T-helper 17 cell (primary cell): ENCODE measurements around the gene COL18A1. TPM values are rescaled to one million over a fixed set of nuclear protein-coding genes. Genes with fewer than 3 reads are reported as not detected.
"Not testable (repeated sequence)": the region's sequence is repeated elsewhere in the genome, so short reads cannot be mapped to it uniquely, and the experiment has no call there.

ENCODE experiments used
- ATAC-seq: fragments of 150-1000 bp; cut with Tn5 transposase; 2 replicates; pipeline ENCODE4 v1.10.0; 2021; ENCODE audit warnings: mild to moderate bottlenecking, moderate library complexity
- DNase-seq, 3 donors: peaks; one replicate each; pipeline versions ENCODE4 v3.0.0 to v3.0.0-alpha.2; 2020 to 2021
- H3K9me3 ChIP-seq: one replicate; pipeline ENCODE4 v1.7.0; 2013; ENCODE audit warnings: low read length, mild to moderate bottlenecking; ENCODE audit not compliant: control insufficient read depth, poor library complexity, severe bottlenecking
- H3K27ac Mint-ChIP-seq: one replicate; pipeline ENCODE4 v1.8.0; 2022; ENCODE audit warnings: mild to moderate bottlenecking, moderate library complexity, mixed read lengths
- H3K27me3 Mint-ChIP-seq: one replicate; pipeline ENCODE4 v1.8.0; 2022; ENCODE audit warnings: mixed read lengths
- H3K36me3 Mint-ChIP-seq: one replicate; pipeline ENCODE4 v1.8.0; 2022; ENCODE audit warnings: low read depth, mixed read lengths
- H3K4me1 Mint-ChIP-seq: one replicate; pipeline ENCODE4 v1.8.0; 2022; ENCODE audit warnings: mild to moderate bottlenecking, mixed read lengths
- H3K4me3 Mint-ChIP-seq: one replicate; pipeline ENCODE4 v1.8.0; 2022; ENCODE audit warnings: mild to moderate bottlenecking, moderate library complexity, mixed read lengths
- total RNA-seq, 4 donors: library from RNA in 2 of 4; stranded (reverse) in 2 of 4; gene quantifications; one replicate each; pipeline ENCODE4 v1.2.3 and lab custom pipeline; 2022 to 2026

The COL18A1 gene
- total RNA-seq, 2 donors from 2014 or later, result 5.4 to 17.1 TPM

DNA sequence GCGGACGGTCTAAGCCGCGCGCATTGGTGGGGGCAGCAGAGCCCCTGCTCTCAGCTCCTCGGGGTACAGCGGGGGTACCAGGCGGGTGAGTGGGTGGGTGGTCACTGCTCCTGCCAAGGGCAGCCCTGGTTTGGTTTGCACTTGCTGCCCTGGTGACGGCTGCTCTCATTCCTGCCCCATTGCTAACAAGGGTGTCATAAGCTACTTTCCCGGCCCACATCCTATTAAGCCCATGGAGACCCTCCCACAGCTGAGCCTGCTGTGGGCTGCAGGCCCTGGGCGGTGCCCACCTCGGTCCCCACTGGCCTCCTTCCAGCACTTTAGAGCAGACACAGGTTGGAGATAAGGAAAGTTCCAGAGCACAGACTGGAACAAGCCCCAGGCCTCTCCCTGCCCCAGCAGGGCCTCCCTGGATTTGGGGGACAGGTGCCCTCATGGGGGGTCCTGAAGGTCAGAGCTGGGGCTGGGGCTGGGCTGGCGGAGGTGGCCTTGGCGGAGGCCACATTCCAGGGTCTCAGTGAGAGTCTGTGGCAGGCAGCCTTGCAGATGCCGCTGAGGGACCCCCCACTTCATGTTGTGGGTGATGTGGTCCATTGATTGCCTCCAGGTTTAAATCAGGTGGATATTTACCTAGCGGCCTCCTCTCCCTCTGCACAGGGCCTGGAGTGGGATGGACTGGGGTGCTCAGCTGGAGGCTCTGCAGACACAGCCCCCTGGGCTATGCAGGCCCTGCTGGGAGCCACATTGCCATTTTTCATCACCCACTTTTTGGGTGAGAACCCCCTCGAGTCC is 27.0 kb downstream of the COL18A1 start:
- DNase-seq, result no peak
- ATAC-seq, result no peak
- Mint-ChIP-seq H3K36me3 (no peaks in the 10 kb centered on the region), H3K4me3 (no peak overlapping the region), H3K27me3 (peaks cover 30% of the 10 kb centered on the region), H3K4me1 (peaks cover 2% of the 10 kb centered on the region), H3K27ac (no peak overlapping the region)
- H3K9me3 ChIP-seq, result no peaks in the 10 kb centered on the region

GRCh38 chr21:45432575-45433255 is 27.8 kb downstream of the COL18A1 start:
- no peak for DNase-seq
- Mint-ChIP-seq H3K36me3 (no peaks in the 10 kb centered on the region), H3K4me3 (no peak overlapping the region), H3K4me1 (peaks cover 2% of the 10 kb centered on the region), H3K27me3 (peaks cover 30% of the 10 kb centered on the region), H3K27ac (no peak overlapping the region)
- H3K9me3 ChIP-seq, result no peaks in the 10 kb centered on the region
- no peak for ATAC-seq

DNA sequence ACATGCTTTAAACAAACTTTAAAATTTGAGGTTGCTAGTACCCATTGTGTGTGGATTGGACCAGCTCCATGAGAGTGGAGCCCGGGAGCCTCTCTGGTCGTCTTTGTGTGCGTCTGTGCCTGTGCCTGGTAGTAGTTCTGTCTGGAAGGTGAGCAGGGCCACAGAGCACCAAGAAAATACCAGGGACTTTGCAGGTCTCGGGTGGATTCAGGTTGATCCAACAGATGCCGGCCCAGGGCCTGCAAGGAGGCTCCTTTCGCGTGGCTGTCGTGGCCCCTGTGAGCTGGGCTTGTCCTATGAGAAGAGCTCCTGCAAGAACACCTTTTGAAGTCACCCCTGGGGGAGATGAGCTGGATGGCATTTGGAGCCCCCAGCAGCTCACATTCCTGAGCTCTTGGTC is 28.3 kb downstream of the COL18A1 start:
- ATAC-seq (no peak), DNase-seq (no peak)
- no peaks in the 10 kb centered on the region for H3K9me3 ChIP-seq
- peaks cover 26% of the 10 kb centered on the region for H3K27me3 Mint-ChIP-seq
- no peak overlapping the region for H3K27ac Mint-ChIP-seq
- peaks cover 2% of the 10 kb centered on the region for H3K4me1 Mint-ChIP-seq
- no peak overlapping the region for H3K4me3 Mint-ChIP-seq
- H3K36me3 Mint-ChIP-seq, result no peaks in the 10 kb centered on the region

- H3K9me3 ChIP-seq, result no peaks in the 10 kb centered on the region
- peaks cover 24% of the 10 kb centered on the region for H3K27me3 Mint-ChIP-seq
- no peak overlapping the region for H3K27ac Mint-ChIP-seq
- no peak overlapping the region for H3K4me3 Mint-ChIP-seq
- H3K36me3 Mint-ChIP-seq, result no peaks in the 10 kb centered on the region
- ATAC-seq (no peak), DNase-seq (no peak)
- peaks cover 2% of the 10 kb centered on the region for H3K4me1 Mint-ChIP-seq
Measured at GRCh38 chr21:45433911-45434644, 29.1 kb downstream of the COL18A1 start.

GRCh38 chr21:45434645-45435217 is 29.8 kb downstream of the COL18A1 start:
- Mint-ChIP-seq H3K27ac (no peak overlapping the region), H3K36me3 (no peaks in the 10 kb centered on the region), H3K4me1 (peaks cover 5% of the 10 kb centered on the region), H3K4me3 (no peak overlapping the region), H3K27me3 (peaks cover 20% of the 10 kb centered on the region)
- H3K9me3 ChIP-seq, result no peaks in the 10 kb centered on the region
- ATAC-seq (no peak), DNase-seq (no peak)

GRCh38 chr21:45435405-45435981 is 30.5 kb downstream of the COL18A1 start:
- ATAC-seq (no peak), DNase-seq (no peak)
- H3K36me3 Mint-ChIP-seq, result no peaks in the 10 kb centered on the region
- H3K4me3 Mint-ChIP-seq, result no peak overlapping the region
- peaks cover 5% of the 10 kb centered on the region for H3K4me1 Mint-ChIP-seq
- peaks cover 15% of the 10 kb centered on the region for H3K27me3 Mint-ChIP-seq
- no peaks in the 10 kb centered on the region for H3K9me3 ChIP-seq
- H3K27ac Mint-ChIP-seq, result no peak overlapping the region

GRCh38 chr21:45436351-45437065 is 31.5 kb downstream of the COL18A1 start:
- DNase-seq, result no peak
- H3K27ac Mint-ChIP-seq, result no peak overlapping the region
- ATAC-seq, result no peak

GRCh38 chr21:45437844-45438243 is 32.9 kb downstream of the COL18A1 start:
- not testable (repeated sequence) for H3K27me3 Mint-ChIP-seq, ATAC-seq, H3K4me1 Mint-ChIP-seq, H3K9me3 ChIP-seq, H3K36me3 Mint-ChIP-seq, DNase-seq, H3K27ac Mint-ChIP-seq, H3K4me3 Mint-ChIP-seq

More at GRCh38 chr21:45436351-45437065, 31.5 kb downstream of the COL18A1 start:
- Mint-ChIP-seq H3K4me1 (peaks cover 5% of the 10 kb centered on the region), H3K27me3 (peaks cover 10% of the 10 kb centered on the region), H3K36me3 (no peaks in the 10 kb centered on the region), H3K4me3 (no peak overlapping the region)
- no peaks in the 10 kb centered on the region for H3K9me3 ChIP-seq

GRCh38 chr21:45438391-45439145 is 33.6 kb downstream of the COL18A1 start:
- no peak for DNase-seq
- no peaks in the 10 kb centered on the region for H3K36me3 Mint-ChIP-seq
- peaks cover 5% of the 10 kb centered on the region for H3K27me3 Mint-ChIP-seq

GRCh38 chr21:45439161-45439872 is 34.4 kb downstream of the COL18A1 start:
- H3K27ac Mint-ChIP-seq, result no peak overlapping the region
- peak overlapping the region; percentile 71 for H3K4me3 Mint-ChIP-seq
- peaks cover 10% of the 10 kb centered on the region for H3K27me3 Mint-ChIP-seq
- no peaks in the 10 kb centered on the region for H3K36me3 Mint-ChIP-seq
- ATAC-seq, result peak; percentile 92
- no peaks in the 10 kb centered on the region for H3K9me3 ChIP-seq
- DNase-seq, result peak; percentile 68 to 83 (median 76)
- peaks cover 5% of the 10 kb centered on the region for H3K4me1 Mint-ChIP-seq

More at GRCh38 chr21:45438391-45439145, 33.6 kb downstream of the COL18A1 start:
- H3K4me1 Mint-ChIP-seq, result peaks cover 5% of the 10 kb centered on the region
- H3K4me3 Mint-ChIP-seq, result peak overlapping the region; percentile 71
- ATAC-seq, result no peak
- no peak overlapping the region for H3K27ac Mint-ChIP-seq
- no peaks in the 10 kb centered on the region for H3K9me3 ChIP-seq

DNA sequence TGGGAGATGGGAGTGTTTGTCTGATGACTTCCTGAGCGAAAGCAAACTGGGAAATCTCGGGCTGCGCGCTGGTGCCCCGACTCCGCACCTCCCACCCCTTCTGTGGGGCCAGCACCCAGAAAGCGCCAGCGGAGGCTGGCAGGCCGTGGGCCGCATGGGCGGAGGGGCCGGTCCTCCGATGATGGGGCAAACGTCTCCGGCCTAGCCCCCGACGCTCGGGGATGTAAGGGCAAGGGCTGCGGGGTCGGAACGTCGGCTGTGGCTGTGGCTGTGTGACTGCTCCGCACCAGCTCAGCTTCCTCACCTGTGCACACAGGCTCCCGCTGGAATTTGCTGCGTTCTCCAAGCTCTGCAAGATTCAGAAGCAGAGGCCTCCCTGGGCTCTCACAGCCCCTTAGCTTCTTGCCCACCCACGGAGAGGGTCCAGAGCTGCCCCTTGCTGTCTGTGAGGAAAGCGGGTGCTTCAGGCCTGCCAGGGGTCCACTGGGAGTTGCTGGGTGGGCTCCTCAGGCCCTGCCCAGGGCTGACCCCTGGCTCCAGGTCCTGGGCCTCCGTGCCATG is 35.0 kb downstream of the COL18A1 start:
- DNase-seq, result no peak
- no peaks in the 10 kb centered on the region for H3K9me3 ChIP-seq
- H3K27ac Mint-ChIP-seq, result no peak overlapping the region
- no peak for ATAC-seq
- no peaks in the 10 kb centered on the region for H3K36me3 Mint-ChIP-seq
- peaks cover 7% of the 10 kb centered on the region for H3K4me1 Mint-ChIP-seq
- no peak overlapping the region for H3K4me3 Mint-ChIP-seq
- H3K27me3 Mint-ChIP-seq, result peaks cover 14% of the 10 kb centered on the region
